Lung (tissue), 12 donors: Measurements from ENCODE around the gene WNT7B. TPM values are rescaled to one million over a fixed set of nuclear protein-coding genes. Genes with fewer than 3 reads are reported as not detected.

Source experiments
- ATAC-seq: fragments of 200-7000 bp; cut with Tn5 transposase; one replicate; pipeline ENCODE4 v1.9.1; 2020; ENCODE audit warnings: moderate number of reproducible peaks; ENCODE audit not compliant: insufficient read depth, low FRiP score
- DNase-seq, 3 donors: peaks; one replicate each; pipeline ENCODE4 v3.0.0-alpha.2; 2013 to 2017
- H3K27ac ChIP-seq, 2 donors: one replicate each; pipeline ENCODE4 v1.5.1; 2013; ENCODE audit warnings: mild to moderate bottlenecking in 2 of 2, moderate library complexity in 2 of 2, control low read depth in 1 of 2, inconsistent platforms in 1 of 2, low read depth in 1 of 2, low read length in 1 of 2
- H3K27me3 ChIP-seq, 3 donors: one replicate each; pipeline ENCODE4 v1.5.1; 2013; ENCODE audit warnings: low read length in 2 of 3; ENCODE audit not compliant: control insufficient read depth in 3 of 3, insufficient read depth in 3 of 3
- H3K36me3 ChIP-seq, 4 donors: one replicate each; pipeline ENCODE4 v1.5.1; 2013; ENCODE audit warnings: low read length in 4 of 4, mild to moderate bottlenecking in 1 of 4, moderate library complexity in 1 of 4; ENCODE audit not compliant: control insufficient read depth in 4 of 4, insufficient read depth in 4 of 4
- H3K4me1 ChIP-seq, 5 donors: one replicate each; pipeline ENCODE4 v1.5.1; 2013; ENCODE audit warnings: low read length in 5 of 5, mild to moderate bottlenecking in 2 of 5, moderate library complexity in 1 of 5; ENCODE audit not compliant: control insufficient read depth in 5 of 5, insufficient read depth in 5 of 5
- H3K4me3 ChIP-seq: one replicate; pipeline ENCODE4 v1.5.1; 2013; ENCODE audit warnings: mild to moderate bottlenecking, control low read depth, moderate library complexity
- H3K9ac ChIP-seq, 2 donors: one replicate each; pipeline ENCODE4 v1.5.1; 2013; ENCODE audit warnings: low read length in 2 of 2, control low read depth in 1 of 2; ENCODE audit not compliant: insufficient read depth in 1 of 2
- H3K9me3 ChIP-seq, 4 donors: one replicate each; pipeline ENCODE4 v1.5.1; 2013; ENCODE audit warnings: low read length in 3 of 4, mild to moderate bottlenecking in 1 of 4, moderate library complexity in 1 of 4; ENCODE audit not compliant: control insufficient read depth in 4 of 4, insufficient read depth in 3 of 4
- CTCF ChIP-seq: IDR thresholded peaks from 2 replicates; pipeline ENCODE4 v1.5.1; 2012; ENCODE audit warnings: mild to moderate bottlenecking; ENCODE audit errors: control extremely low read depth, extremely low read depth
- WGBS, 2 donors: extraction: QIAGEN DNeasy Blood & Tissue Kit; methylation state at CpG; one replicate each; pipeline ENCODE4 v1.1.7; 2013; 5-methylcytosine and 5-hydroxymethylcytosine counted together
- polyA plus RNA-seq, 2 donors: library from polyadenylated mRNA; stranded (reverse); fragments of 200-250 nt; gene quantifications; one replicate each; pipeline ENCODE4 v1.2.1, GENCODE V29; 2013
- total RNA-seq, 2 donors: library from RNA; depleted of rRNA in 1 of 2; stranded (reverse); fragments of >200 nt in 1 of 2; gene quantifications; one replicate each; pipeline ENCODE4 v1.2.1, GENCODE V29; 2014 to 2021
- donor health status: control.
- donor health status: control.
- donor health status: Bipolar disorder and iron deficiency.
- donor health status: healthy.
- donor health status: DM: yes; HTN: yes; CAD: no.

The WNT7B gene
- total and polyA plus RNA-seq, 4 donors, result 3.5 to 12.5 (median 6.5) TPM

DNA sequence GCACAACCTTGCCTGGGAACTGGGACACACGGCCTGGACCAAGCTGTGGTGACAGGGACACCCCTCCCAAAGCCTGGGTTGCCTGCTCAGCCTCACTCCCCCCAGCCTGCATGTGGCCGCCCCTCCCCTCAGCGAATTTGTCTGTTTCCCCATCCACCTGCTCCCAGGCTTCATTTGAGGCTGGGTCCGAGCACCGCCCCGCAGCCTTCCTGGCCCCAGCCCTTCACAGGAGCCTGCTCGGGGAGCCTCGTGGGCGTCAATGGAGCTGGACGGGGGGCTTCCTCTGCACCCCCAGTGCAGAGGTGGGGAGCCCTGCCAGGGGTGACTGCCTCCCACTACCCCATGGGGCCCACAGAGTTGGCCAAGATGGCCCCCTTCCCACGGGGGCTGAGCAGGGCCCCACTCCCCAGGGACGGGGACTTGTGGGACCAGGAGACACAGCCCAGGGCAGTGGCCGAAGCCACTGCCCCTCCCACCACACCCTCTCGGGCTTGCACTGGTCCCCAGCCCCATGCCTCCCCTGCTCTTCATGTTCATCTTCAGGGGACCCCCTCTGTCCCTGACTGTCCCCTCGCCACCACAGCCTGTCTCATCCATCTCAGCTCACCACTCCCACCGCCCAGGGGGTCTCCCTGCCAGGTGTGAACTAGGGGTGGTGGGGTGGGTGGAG lies 91.7 kb downstream of the WNT7B start:
- no peak overlapping the region for H3K9ac ChIP-seq
- no peak for ATAC-seq
- peak in 1 of 3 donors; percentile 4 for DNase-seq
- H3K36me3 ChIP-seq, result no peaks in the 10 kb centered on the region
- H3K4me3 ChIP-seq, result no peak overlapping the region
- H3K9me3 ChIP-seq, result peaks cover 0 to 3% (median 0%) of the 10 kb centered on the region in 4 donors
- 80 to 88% methylated on average over 16 of the region's 16 CpGs for WGBS, 2 donors
- TF ChIP-seq CTCF, result no peak
- H3K27ac ChIP-seq, result no peak overlapping the region
- H3K4me1 ChIP-seq, result peaks cover 0 to 21% (median 6%) of the 10 kb centered on the region in 5 donors
- H3K27me3 ChIP-seq, result peaks cover 5 to 15% (median 13%) of the 10 kb centered on the region in 3 donors

- Histone ChIP-seq H3K36me3 (no peaks in the 10 kb centered on the region), H3K9ac (no peak overlapping the region), H3K4me1 (peaks cover 0 to 18% (median 6%) of the 10 kb centered on the region in 5 donors), H3K4me3 (no peak overlapping the region), H3K27me3 (peaks cover 5 to 16% (median 15%) of the 10 kb centered on the region in 3 donors), H3K9me3 (peaks cover 0 to 3% (median 0%) of the 10 kb centered on the region in 4 donors), H3K27ac (no peak overlapping the region)
- TF ChIP-seq CTCF, result no peak
- ATAC-seq (no peak), DNase-seq (peak in 1 of 3 donors; percentile 35)
- WGBS, 2 donors, result 75 to 78% methylated on average over 27 of the region's 27 CpGs
These were observed 92.5 kb downstream of the WNT7B start for GRCh38 chr22:45884201-45885062.

DNA sequence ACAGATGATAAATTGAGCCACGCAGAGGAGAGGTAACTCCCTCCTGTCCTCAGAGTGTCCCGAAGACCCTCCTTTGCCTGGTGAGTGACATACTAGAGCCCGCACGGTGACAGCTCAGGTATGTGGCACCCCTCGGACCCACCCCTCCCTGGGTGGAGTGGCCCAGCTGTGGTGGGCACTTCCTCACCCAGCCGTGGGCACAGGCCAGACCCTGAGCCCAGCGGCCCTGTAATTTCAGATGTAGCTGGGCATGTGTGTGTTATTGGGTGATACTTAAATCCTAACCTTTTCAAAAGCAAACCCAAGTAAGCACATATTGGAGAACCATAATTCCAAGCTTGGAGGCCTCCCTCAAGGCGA lies 93.2 kb downstream of the WNT7B start:
- ATAC-seq (no peak), DNase-seq (no peak)
- H3K27me3 ChIP-seq, result peaks cover 5 to 21% (median 17%) of the 10 kb centered on the region in 3 donors
- H3K9me3 ChIP-seq, result peaks cover 0 to 3% (median 0%) of the 10 kb centered on the region in 4 donors
- no peak for TF ChIP-seq CTCF
- 87 to 90% methylated on average over 8 of the region's 8 CpGs for WGBS, 2 donors
- H3K36me3 ChIP-seq, result no peaks in the 10 kb centered on the region
- H3K9ac ChIP-seq, result no peak overlapping the region
- no peak overlapping the region for H3K4me3 ChIP-seq
- no peak overlapping the region for H3K27ac ChIP-seq
- peaks cover 0 to 14% (median 6%) of the 10 kb centered on the region in 5 donors for H3K4me1 ChIP-seq
